ENCODE data around the gene ATF3. TPM values are rescaled to one million over a fixed set of nuclear protein-coding genes. Genes with fewer than 3 reads are reported as not detected.

The ATF3 gene
- 10 to 100 TPM; 10.6 to 11.1 TPM for total RNA-seq

GRCh38 chr1:212608392-212608958 is at the start of gene ATF3:
Gene ATF3 (plus strand): TSS chr1:212608761. CDS start chr1:212615022, 6,261 bp downstream.

Other genes with a start within 250 kb of the ATF3 start
- 10 to 100 TPM; 10.6 to 11.3 TPM for gene PACC1, start 193.9 kb upstream of the ATF3 start, total RNA-seq
- gene NENF, start 175.8 kb upstream of the ATF3 start, total RNA-seq = 10 to 100 TPM; 22.0 to 23.1 TPM
- 1 to 10 TPM; 3.7 to 6.6 TPM for gene BATF3, start 91.1 kb downstream of the ATF3 start, total RNA-seq
- gene NSL1, start 183.0 kb downstream of the ATF3 start, total RNA-seq = 10 to 100 TPM; 30.6 to 31.3 TPM
- 10 to 100 TPM; 12.5 to 14.2 TPM for gene TATDN3, start 183.1 kb downstream of the ATF3 start, total RNA-seq
- not detected for gene SPATA45, start 238.9 kb downstream of the ATF3 start, total RNA-seq
- gene FLVCR1, start 249.5 kb downstream of the ATF3 start, total RNA-seq = 10 to 100 TPM; 10.9 to 13.0 TPM